IMR-90 (cell line): ENCODE results near the gene NTRK3. TPM values are rescaled to one million over a fixed set of nuclear protein-coding genes. Genes with fewer than 3 reads are reported as not detected.

Experiments
- ATAC-seq: fragments of 200-7000 bp; cut with Tn5 transposase; 2 replicates; pipeline ENCODE4 v1.9.1; 2020; ENCODE audit warnings: low read depth, mild to moderate bottlenecking, moderate library complexity
- BruUV-seq: library from RNA; stranded (reverse); fragments of 400-500 nt; replicated peaks from 2 replicates; lab custom pipeline; 2021; lab: Mats Ljungman, UMichigan
- CTCF ChIA-PET: fragments of 300-600 bp; formaldehyde crosslinking; extraction: SDS; loops from one replicate; lab custom pipeline; 2021; ENCODE audit warnings: antibody characterized with exemption; lab: Yijun Ruan, JAX
- POLR2A ChIA-PET: fragments of 300-600 bp; sonication (Branson Sonifier 250); formaldehyde crosslinking; loops from one replicate; lab custom pipeline; 2022; ENCODE audit warnings: antibody characterized with exemption; ENCODE audit not compliant: unreplicated experiment; lab: Charles Lee
- DNase-seq: peaks from one replicate; pipeline ENCODE4 v3.0.0; 2013
- H2AFZ ChIP-seq: replicated peaks from 2 replicates; pipeline ENCODE3; 2013; ENCODE audit warnings: low read length, mild to moderate bottlenecking; ENCODE audit not compliant: poor library complexity
- H2AK5ac ChIP-seq: 2 replicates; pipeline ENCODE4 v1.6.1; 2013; ENCODE audit warnings: low read depth, low read length, inconsistent platforms
- H2AK9ac ChIP-seq: replicated peaks from 2 replicates; pipeline ENCODE3; 2013; ENCODE audit warnings: mild to moderate bottlenecking, low read depth, low read length, moderate library complexity; ENCODE audit not compliant: poor library complexity
- H2BK120ac ChIP-seq: 2 replicates; pipeline ENCODE4 v1.6.1; 2013; ENCODE audit warnings: low read depth, low read length, inconsistent platforms
- H2BK15ac ChIP-seq: 3 replicates; pipeline ENCODE4 v1.6.1; 2013; ENCODE audit warnings: low read depth, low read length, inconsistent platforms
- H2BK20ac ChIP-seq: 2 replicates; pipeline ENCODE4 v1.6.1; 2013; ENCODE audit warnings: low read depth, mild to moderate bottlenecking, inconsistent platforms, low read length, moderate library complexity
- H2BK5ac ChIP-seq: 2 replicates; pipeline ENCODE4 v1.6.1; 2013; ENCODE audit warnings: mild to moderate bottlenecking, low read depth, low read length, inconsistent platforms; ENCODE audit not compliant: poor library complexity, severe bottlenecking
- H3K14ac ChIP-seq: replicated peaks from 2 replicates; pipeline ENCODE4 v1.6.1; 2013; ENCODE audit warnings: low read depth, low read length, inconsistent platforms
- H3K18ac ChIP-seq: 2 replicates; pipeline ENCODE4 v1.6.1; 2013; ENCODE audit warnings: low read depth, low read length, control low read depth
- H3K23ac ChIP-seq: 2 replicates; pipeline ENCODE4 v1.6.1; 2013; ENCODE audit warnings: low read depth, low read length, inconsistent platforms
- H3K27ac ChIP-seq: 2 replicates; pipeline ENCODE4 v1.5.1; 2013; ENCODE audit warnings: mild to moderate bottlenecking, control low read depth, low read length; ENCODE audit not compliant: insufficient read depth
- H3K27me3 ChIP-seq: 2 replicates; pipeline ENCODE4 v1.6.1; 2013; ENCODE audit warnings: low read length; ENCODE audit not compliant: control insufficient read depth, insufficient read depth
- H3K36me3 ChIP-seq: 2 replicates; pipeline ENCODE4 v1.6.1; 2013; ENCODE audit warnings: low read length, mixed read lengths; ENCODE audit not compliant: control insufficient read depth, insufficient read depth
- H3K4ac ChIP-seq: 2 replicates; pipeline ENCODE4 v1.6.1; 2013; ENCODE audit warnings: low read depth, low read length, inconsistent platforms
- H3K4me1 ChIP-seq: 2 replicates; pipeline ENCODE4 v1.6.1; 2013; ENCODE audit warnings: low read length, mixed read lengths; ENCODE audit not compliant: control insufficient read depth, insufficient read depth
- H3K4me2 ChIP-seq: 2 replicates; pipeline ENCODE4 v1.6.1; 2013; ENCODE audit warnings: low read depth, mild to moderate bottlenecking, control low read depth, low read length, moderate library complexity
- H3K4me3 ChIP-seq: 2 replicates; pipeline ENCODE4 v1.5.1; 2013; ENCODE audit warnings: low read depth, mild to moderate bottlenecking, control low read depth, low read length, moderate library complexity; ENCODE audit not compliant: insufficient read depth
- H3K56ac ChIP-seq: 2 replicates; pipeline ENCODE4 v1.6.1; 2013; ENCODE audit warnings: low read length, inconsistent platforms; ENCODE audit not compliant: insufficient read depth; ENCODE audit errors: extremely low read depth
- H3K79me1 ChIP-seq, 2 experiments: 2 replicates each; pipeline ENCODE4 v1.6.1; 2013; ENCODE audit warnings: low read length in 2 of 2, inconsistent platforms in 1 of 2, low read depth in 1 of 2
- H3K9ac ChIP-seq: 2 replicates; pipeline ENCODE4 v1.6.1; 2013; ENCODE audit warnings: low read depth, low read length, control low read depth
- H3K9me1 ChIP-seq: 2 replicates; pipeline ENCODE4 v1.6.1; 2013; ENCODE audit warnings: low read length, inconsistent platforms; ENCODE audit not compliant: insufficient read depth
- H3K9me3 ChIP-seq: 2 replicates; pipeline ENCODE4 v1.6.1; 2013; ENCODE audit warnings: low read length; ENCODE audit not compliant: control insufficient read depth, insufficient read depth
- H4K20me1 ChIP-seq: 2 replicates; pipeline ENCODE4 v1.6.1; 2013; ENCODE audit warnings: low read length, inconsistent platforms; ENCODE audit not compliant: insufficient read depth
- H4K5ac ChIP-seq: 2 replicates; pipeline ENCODE4 v1.6.1; 2013; ENCODE audit warnings: mild to moderate bottlenecking, low read depth, low read length, control low read depth
- H4K8ac ChIP-seq, 2 experiments: 2 replicates each; pipeline ENCODE4 v1.6.1; 2013; ENCODE audit warnings: low read depth in 2 of 2, low read length in 2 of 2, control low read depth in 1 of 2, inconsistent platforms in 1 of 2
- H4K91ac ChIP-seq: 2 replicates; pipeline ENCODE4 v1.6.1; 2013; ENCODE audit warnings: low read depth, low read length, inconsistent platforms; ENCODE audit not compliant: insufficient read depth
- BHLHE40 ChIP-seq: fragments of 150-350 bp; IDR thresholded peaks from 2 replicates; pipeline ENCODE4 v1.6.1; 2016; ENCODE audit warnings: mild to moderate bottlenecking, low read depth, low read length
- CEBPB ChIP-seq: IDR thresholded peaks from 2 replicates; pipeline ENCODE4 v1.6.1; 2012; ENCODE audit warnings: low read depth, low read length, improper control_type of control experiment
- CHD1 ChIP-seq: IDR thresholded peaks from 2 replicates; pipeline ENCODE4 v1.6.1; 2012; ENCODE audit warnings: low read depth, low read length, improper control_type of control experiment
- FOS ChIP-seq: fragments of 150-350 bp; IDR thresholded peaks from 2 replicates; pipeline ENCODE4 v1.6.1; 2016; ENCODE audit warnings: low read depth, low read length
- MAFK ChIP-seq: IDR thresholded peaks from 2 replicates; pipeline ENCODE4 v1.6.1; 2012; ENCODE audit warnings: low read depth, low read length, improper control_type of control experiment
- MAZ ChIP-seq: IDR thresholded peaks from 2 replicates; pipeline ENCODE4 v1.6.1; 2012; ENCODE audit warnings: low read depth, mild to moderate bottlenecking, low read length, improper control_type of control experiment, moderate library complexity, borderline replicate concordance
- MXI1 ChIP-seq: IDR thresholded peaks from 2 replicates; pipeline ENCODE4 v1.6.1; 2012; ENCODE audit warnings: low read depth, mild to moderate bottlenecking, low read length, moderate library complexity, borderline replicate concordance
- NFE2L2 ChIP-seq: fragments of 150-350 bp; IDR thresholded peaks from 2 replicates; pipeline ENCODE4 v1.6.1; 2016; ENCODE audit warnings: low read depth, mild to moderate bottlenecking, low read length
- POLR2A ChIP-seq: IDR thresholded peaks from 2 replicates; pipeline ENCODE4 v1.6.1; 2012; ENCODE audit warnings: mild to moderate bottlenecking, low read depth, low read length
- RAD21 ChIP-seq: IDR thresholded peaks from 2 replicates; pipeline ENCODE4 v1.6.1; 2012; ENCODE audit warnings: low read length, improper control_type of control experiment
- RCOR1 ChIP-seq: IDR thresholded peaks from 2 replicates; pipeline ENCODE4 v1.6.1; 2012; ENCODE audit warnings: mild to moderate bottlenecking, low read length, improper control_type of control experiment; ENCODE audit not compliant: insufficient replicate concordance
- RFX5 ChIP-seq: IDR thresholded peaks from 2 replicates; pipeline ENCODE4 v1.8.0; 2012; ENCODE audit warnings: low read depth, mild to moderate bottlenecking, low read length, moderate library complexity
- SMC3 ChIP-seq: fragments of 150-350 bp; IDR thresholded peaks from 2 replicates; pipeline ENCODE4 v1.6.1; 2016; ENCODE audit warnings: low read depth, mild to moderate bottlenecking, antibody characterized with exemption, low read length, moderate library complexity
- WGBS, 2 experiments: methylation state at CpG; one replicate each; pipeline versions ENCODE4 v1.1.5 to v1.1.7; 2013; ENCODE audit warnings: missing lambda C conversion rate in 2 of 2; ENCODE audit not compliant: insufficient read length in 1 of 2; ENCODE audit errors: extremely low coverage in 2 of 2; 5-methylcytosine and 5-hydroxymethylcytosine counted together
- dilution Hi-C: fragments of 300-500 bp; cut with HindIII; formaldehyde crosslinking; loops from one replicate; pipeline ENCODE4 v1.14.3; 2018; ENCODE audit warnings: low sequenced_read_pairs; ENCODE audit not compliant: unreplicated experiment
- in situ Hi-C: fragments of 300-500 bp; cut with MboI; formaldehyde crosslinking; loops from 3 replicates; pipeline ENCODE4 v1.14.3; 2019; ENCODE audit warnings: low sequenced_read_pairs, inconsistent platforms, mixed read lengths
- intact Hi-C: fragments of 100-400 bp; cut with micrococcal nuclease; formaldehyde crosslinking; loops from 2 replicates; pipeline ENCODE4 v1.10.0; 2022
- polyA plus RNA-seq, 3 experiments: library from polyadenylated mRNA; depleted of rRNA; stranded (reverse); fragments of >200 nt; gene quantifications; 2 replicates each; pipeline ENCODE4 v1.2.3, GENCODE V29; 2012; ENCODE audit warnings: low replicate concordance in 1 of 3
- total RNA-seq: library from RNA; depleted of rRNA; stranded (reverse); fragments of >200 nt; gene quantifications from 2 replicates; pipeline ENCODE4 v1.2.3, GENCODE V29; 2012
- TF ChIP-seq, protein P1 (sequence below): conservative IDR thresholded peaks from 2 replicates; pipeline ENCODE4 v1.5.1; 2012; ENCODE audit warnings: mild to moderate bottlenecking, low read depth, low read length, improper control_type of control experiment
- TF ChIP-seq, protein P2 (sequence below): fragments of 150-350 bp; IDR thresholded peaks from 2 replicates; pipeline ENCODE4 v1.6.1; 2017; ENCODE audit warnings: mild to moderate bottlenecking, antibody characterized with exemption, low read length, low read depth
- TF ChIP-seq, protein P3 (sequence below): fragments of 150-350 bp; IDR thresholded peaks from 2 replicates; pipeline ENCODE4 v1.6.1; 2016; ENCODE audit warnings: low read depth, mild to moderate bottlenecking, low read length, moderate library complexity, borderline replicate concordance

The NTRK3 gene
- total and polyA plus RNA-seq, 2 of the 4 experiments (the other 2 are of a cell fraction) = under 0.01 to 0.15 TPM

DNA sequence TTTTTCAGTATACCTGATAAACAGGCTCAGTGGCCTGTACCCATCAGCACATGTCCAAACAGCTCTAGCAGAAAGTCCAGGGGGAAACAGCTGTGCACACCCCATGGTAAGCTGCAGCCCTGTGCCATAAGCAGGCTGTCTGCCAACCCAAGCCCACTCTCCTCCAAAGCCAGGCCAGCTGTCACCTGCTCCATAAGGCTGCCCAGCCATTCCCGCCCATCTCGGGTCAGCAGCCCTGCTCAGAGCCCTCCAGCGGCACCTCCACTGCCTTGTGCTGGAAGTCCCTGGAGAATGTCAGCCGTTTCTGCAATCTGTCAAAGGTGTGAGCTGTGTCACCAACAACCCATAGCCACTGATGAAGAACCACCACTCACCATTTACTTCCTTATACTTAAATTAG lies 82.0 kb downstream of the NTRK3 start:
- no peaks in the 10 kb centered on the region for H3K79me1 ChIP-seq
- H2BK5ac ChIP-seq = no peak overlapping the region
- H4K5ac ChIP-seq = no peak overlapping the region
- H3K18ac ChIP-seq = no peak overlapping the region
- no peaks in the 10 kb centered on the region for H4K20me1 ChIP-seq
- WGBS, 2 experiments = 60% methylated on average over 1 of the region's 4 CpGs; no CpG with 5 or more reads in 1 of the 2 experiments
- no peak overlapping the region for H3K4me2 ChIP-seq
- dilution Hi-C loops (no loop called here), in situ Hi-C loops (no loop called here), intact Hi-C loops (no loop called here)
- H3K9me3 ChIP-seq = peaks cover 17% of the 10 kb centered on the region
- H2BK15ac ChIP-seq = no peak overlapping the region
- no peak overlapping the region for H2AK9ac ChIP-seq
- no peak overlapping the region for H3K4me3 ChIP-seq
- no peak overlapping the region for H3K9ac ChIP-seq
- no TSS peak for BruUV-seq
- no peak overlapping the region for H3K27ac ChIP-seq
- no peak for DNase-seq
- H4K91ac ChIP-seq = no peak overlapping the region
- no peak overlapping the region for H3K56ac ChIP-seq
- no peak overlapping the region for H3K4ac ChIP-seq
- no peak overlapping the region for H3K23ac ChIP-seq
- no peak for ATAC-seq
- no peak overlapping the region for H2BK20ac ChIP-seq
- H4K8ac ChIP-seq = no peak overlapping the region
- no peak overlapping the region for H3K14ac ChIP-seq
- no peak for TF ChIP-seq POLR2A
- TF ChIP-seq CEBPB = no peak
- TF ChIP-seq, protein P1, sequence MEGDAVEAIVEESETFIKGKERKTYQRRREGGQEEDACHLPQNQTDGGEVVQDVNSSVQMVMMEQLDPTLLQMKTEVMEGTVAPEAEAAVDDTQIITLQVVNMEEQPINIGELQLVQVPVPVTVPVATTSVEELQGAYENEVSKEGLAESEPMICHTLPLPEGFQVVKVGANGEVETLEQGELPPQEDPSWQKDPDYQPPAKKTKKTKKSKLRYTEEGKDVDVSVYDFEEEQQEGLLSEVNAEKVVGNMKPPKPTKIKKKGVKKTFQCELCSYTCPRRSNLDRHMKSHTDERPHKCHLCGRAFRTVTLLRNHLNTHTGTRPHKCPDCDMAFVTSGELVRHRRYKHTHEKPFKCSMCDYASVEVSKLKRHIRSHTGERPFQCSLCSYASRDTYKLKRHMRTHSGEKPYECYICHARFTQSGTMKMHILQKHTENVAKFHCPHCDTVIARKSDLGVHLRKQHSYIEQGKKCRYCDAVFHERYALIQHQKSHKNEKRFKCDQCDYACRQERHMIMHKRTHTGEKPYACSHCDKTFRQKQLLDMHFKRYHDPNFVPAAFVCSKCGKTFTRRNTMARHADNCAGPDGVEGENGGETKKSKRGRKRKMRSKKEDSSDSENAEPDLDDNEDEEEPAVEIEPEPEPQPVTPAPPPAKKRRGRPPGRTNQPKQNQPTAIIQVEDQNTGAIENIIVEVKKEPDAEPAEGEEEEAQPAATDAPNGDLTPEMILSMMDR = no peak
- TF ChIP-seq SMC3 = no peak
- no peak for TF ChIP-seq BHLHE40
- TF ChIP-seq RFX5 = no peak
- TF ChIP-seq MXI1 = no peak
- TF ChIP-seq RCOR1 = no peak
- TF ChIP-seq, protein P2, sequence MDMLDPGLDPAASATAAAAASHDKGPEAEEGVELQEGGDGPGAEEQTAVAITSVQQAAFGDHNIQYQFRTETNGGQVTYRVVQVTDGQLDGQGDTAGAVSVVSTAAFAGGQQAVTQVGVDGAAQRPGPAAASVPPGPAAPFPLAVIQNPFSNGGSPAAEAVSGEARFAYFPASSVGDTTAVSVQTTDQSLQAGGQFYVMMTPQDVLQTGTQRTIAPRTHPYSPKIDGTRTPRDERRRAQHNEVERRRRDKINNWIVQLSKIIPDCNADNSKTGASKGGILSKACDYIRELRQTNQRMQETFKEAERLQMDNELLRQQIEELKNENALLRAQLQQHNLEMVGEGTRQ = no peak
- TF ChIP-seq CHD1 = no peak
- TF ChIP-seq RAD21 = no peak
- no peak for TF ChIP-seq NFE2L2
- TF ChIP-seq, protein P3, sequence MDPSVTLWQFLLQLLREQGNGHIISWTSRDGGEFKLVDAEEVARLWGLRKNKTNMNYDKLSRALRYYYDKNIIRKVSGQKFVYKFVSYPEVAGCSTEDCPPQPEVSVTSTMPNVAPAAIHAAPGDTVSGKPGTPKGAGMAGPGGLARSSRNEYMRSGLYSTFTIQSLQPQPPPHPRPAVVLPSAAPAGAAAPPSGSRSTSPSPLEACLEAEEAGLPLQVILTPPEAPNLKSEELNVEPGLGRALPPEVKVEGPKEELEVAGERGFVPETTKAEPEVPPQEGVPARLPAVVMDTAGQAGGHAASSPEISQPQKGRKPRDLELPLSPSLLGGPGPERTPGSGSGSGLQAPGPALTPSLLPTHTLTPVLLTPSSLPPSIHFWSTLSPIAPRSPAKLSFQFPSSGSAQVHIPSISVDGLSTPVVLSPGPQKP = no peak
- TF ChIP-seq FOS = no peak
- no peak for TF ChIP-seq MAZ
- no peak for TF ChIP-seq MAFK
- no peak overlapping the region for H2AK5ac ChIP-seq
- H2AFZ ChIP-seq = no peak overlapping the region
- POLR2A ChIA-PET = no interaction called here
- H3K4me1 ChIP-seq = no peaks in the 10 kb centered on the region
- CTCF ChIA-PET = no interaction called here
- no peaks in the 10 kb centered on the region for H3K9me1 ChIP-seq
- no peak overlapping the region for H2BK120ac ChIP-seq
- H3K27me3 ChIP-seq = no peaks in the 10 kb centered on the region
- H3K36me3 ChIP-seq = no peaks in the 10 kb centered on the region
